DOHH2 (cell line): ENCODE measurements around the gene AUH.

ENCODE experiments used
- EZH2phosphoT487 ChIP-seq: fragments of 200-600 bp; sonication (generic); IDR thresholded peaks from 2 replicates; pipeline ENCODE4 v1.6.1; 2017; ENCODE audit warnings: borderline replicate concordance, mild to moderate bottlenecking, antibody characterized with exemption, low read length, moderate library complexity, mixed read lengths
- TF ChIP-seq, protein P1 (sequence below): fragments of 200-600 bp; sonication (generic); IDR thresholded peaks from one replicate; pipeline ENCODE4 v1.5.1; 2014; ENCODE audit warnings: antibody characterized with exemption, mild to moderate bottlenecking, low read depth, low read length; ENCODE audit not compliant: poor library complexity, severe bottlenecking

DNA sequence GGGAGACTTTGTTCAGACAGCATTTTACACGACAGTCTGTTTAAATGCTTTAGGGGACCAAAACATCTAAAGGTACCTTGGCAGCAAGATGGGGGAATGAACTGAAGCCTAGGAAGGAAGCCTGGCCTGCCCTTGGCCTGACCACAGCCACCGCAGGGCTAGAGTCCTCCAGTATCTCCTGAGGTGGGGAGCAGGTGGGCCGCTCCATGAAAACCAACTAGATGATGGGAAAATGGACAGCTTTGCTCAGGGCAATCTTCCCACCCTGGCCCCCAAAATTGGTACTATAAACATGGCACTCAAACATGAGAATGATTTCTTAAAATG, 153.3 kb downstream of the AUH start:
- TF ChIP-seq, protein P1, sequence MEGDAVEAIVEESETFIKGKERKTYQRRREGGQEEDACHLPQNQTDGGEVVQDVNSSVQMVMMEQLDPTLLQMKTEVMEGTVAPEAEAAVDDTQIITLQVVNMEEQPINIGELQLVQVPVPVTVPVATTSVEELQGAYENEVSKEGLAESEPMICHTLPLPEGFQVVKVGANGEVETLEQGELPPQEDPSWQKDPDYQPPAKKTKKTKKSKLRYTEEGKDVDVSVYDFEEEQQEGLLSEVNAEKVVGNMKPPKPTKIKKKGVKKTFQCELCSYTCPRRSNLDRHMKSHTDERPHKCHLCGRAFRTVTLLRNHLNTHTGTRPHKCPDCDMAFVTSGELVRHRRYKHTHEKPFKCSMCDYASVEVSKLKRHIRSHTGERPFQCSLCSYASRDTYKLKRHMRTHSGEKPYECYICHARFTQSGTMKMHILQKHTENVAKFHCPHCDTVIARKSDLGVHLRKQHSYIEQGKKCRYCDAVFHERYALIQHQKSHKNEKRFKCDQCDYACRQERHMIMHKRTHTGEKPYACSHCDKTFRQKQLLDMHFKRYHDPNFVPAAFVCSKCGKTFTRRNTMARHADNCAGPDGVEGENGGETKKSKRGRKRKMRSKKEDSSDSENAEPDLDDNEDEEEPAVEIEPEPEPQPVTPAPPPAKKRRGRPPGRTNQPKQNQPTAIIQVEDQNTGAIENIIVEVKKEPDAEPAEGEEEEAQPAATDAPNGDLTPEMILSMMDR = no peak
- TF ChIP-seq EZH2phosphoT487 = no peak
